HK-2 (cell line): ENCODE data around the gene KRT35.

Experiments used
- DNase-seq: peaks from one replicate; pipeline ENCODE4 v3.0.0-alpha.2; 2018; ENCODE audit not compliant: unreplicated experiment

Gene KRT35

DNA sequence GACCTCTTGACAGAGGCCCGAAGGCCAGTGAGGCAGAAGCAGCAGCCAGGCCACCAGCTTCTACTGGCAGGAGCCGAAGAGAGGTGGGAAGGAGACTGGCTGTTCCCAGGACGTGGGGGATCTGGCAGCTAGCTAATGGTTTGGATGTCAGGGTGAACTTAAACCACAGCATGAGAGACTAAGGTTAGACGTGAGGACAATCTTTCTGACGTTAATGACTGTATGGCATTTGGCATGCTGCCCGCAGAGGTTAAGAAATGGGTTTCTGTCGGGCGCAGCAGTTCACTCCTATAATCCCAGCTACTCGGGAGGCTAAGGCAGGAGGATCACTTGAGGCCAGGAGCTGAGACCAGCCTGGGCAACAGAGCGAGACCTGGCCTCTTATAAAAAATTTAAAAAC is 30.8 kb upstream of the KRT35 start:
- no peak for DNase-seq

GRCh38 chr17:41511116-41511515 is 30.2 kb upstream of the KRT35 start:
- DNase-seq = no peak

GRCh38 chr17:41510251-41511065 is 29.5 kb upstream of the KRT35 start:
- DNase-seq = no peak

GRCh38 chr17:41507315-41507880 is 26.4 kb upstream of the KRT35 start:
- no peak for DNase-seq

DNA sequence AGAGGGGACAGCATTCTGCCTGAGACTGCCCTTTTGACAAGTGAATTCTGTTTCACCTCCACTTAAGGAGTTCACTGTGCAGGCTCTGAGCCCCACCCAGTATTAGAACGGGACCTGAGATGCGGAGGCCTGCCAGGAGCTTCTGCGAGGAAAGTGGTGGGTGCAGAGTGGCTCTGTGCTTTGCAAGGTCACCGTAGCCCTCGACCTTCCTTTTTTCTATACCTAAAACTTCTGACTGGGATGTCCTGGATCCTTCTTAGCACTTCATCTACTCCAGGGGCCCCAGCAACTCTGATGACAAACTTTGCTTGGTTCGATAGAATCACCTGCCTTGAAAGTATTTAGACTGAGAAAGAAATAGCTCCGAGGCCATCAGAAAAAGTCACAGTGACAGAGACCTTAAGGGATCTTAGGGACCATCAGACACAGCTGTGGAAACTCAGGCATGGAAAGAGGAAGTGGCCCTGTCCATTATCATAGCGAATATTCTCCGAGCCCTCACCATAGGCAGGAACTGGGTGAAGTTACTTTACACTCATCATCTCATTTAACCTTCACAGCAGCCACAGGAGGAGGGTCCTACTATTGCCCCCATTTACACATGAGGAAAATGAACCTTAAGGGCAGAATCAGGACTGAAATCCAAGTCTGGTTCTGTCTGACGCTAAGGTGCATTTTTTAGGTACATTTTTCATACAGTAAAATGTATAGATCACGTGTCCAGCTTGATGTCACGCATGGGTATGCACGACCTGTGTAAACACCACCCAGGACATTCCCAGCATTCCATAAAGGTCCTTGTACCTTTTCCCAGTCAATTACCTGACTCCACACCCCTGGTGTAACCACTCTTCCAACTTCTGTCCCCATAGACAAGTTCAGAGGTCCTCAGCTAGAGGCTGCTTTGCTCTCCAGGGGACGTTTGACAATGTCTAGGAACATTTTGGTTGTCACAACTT is 25.1 kb upstream of the KRT35 start:
- no peak for DNase-seq

DNA sequence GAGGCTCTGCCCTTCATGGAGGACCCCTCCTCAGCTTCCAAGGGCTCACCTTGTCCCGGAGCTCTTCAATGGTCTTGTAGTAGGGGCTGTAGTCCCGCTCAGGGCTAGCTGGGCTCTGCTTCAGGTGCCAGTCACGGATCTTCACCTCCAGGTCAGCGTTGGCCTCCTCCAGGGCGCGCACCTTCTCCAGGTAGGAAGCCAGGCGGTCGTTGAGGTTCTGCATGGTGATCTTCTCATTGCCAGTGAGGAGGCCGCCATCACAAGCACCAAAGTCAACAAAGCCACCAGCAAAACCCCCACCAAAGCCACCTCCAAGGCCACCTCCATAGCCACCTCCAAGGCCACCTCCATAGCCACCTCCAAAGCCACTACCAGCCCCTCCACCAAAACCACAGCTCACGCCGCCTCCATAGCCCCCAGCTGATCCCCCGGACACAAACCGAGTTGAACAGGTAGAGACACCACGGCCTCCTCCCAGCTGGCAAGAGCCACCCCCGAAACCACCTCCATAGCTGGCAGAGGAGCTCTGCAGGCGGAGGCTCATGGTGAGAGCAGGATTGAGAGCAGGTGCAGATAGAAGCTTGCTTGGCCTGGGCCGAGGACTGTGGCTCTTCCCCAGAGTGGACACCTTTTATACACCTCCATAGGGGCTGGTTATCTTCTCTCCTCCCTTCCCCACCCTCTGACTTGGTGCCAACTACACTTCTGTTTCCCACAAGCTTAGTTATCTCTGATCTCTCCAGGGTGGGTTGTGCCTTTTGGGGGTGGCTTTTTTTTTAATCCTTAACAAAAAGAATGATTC is 24.3 kb upstream of the KRT35 start, which contains the start of gene KRT13:
KRT13 (minus strand) TSS at position 606 of the 802 bp plus-strand sequence; CDS start at position 544, 62 bp downstream.
- no peak for DNase-seq

DNA sequence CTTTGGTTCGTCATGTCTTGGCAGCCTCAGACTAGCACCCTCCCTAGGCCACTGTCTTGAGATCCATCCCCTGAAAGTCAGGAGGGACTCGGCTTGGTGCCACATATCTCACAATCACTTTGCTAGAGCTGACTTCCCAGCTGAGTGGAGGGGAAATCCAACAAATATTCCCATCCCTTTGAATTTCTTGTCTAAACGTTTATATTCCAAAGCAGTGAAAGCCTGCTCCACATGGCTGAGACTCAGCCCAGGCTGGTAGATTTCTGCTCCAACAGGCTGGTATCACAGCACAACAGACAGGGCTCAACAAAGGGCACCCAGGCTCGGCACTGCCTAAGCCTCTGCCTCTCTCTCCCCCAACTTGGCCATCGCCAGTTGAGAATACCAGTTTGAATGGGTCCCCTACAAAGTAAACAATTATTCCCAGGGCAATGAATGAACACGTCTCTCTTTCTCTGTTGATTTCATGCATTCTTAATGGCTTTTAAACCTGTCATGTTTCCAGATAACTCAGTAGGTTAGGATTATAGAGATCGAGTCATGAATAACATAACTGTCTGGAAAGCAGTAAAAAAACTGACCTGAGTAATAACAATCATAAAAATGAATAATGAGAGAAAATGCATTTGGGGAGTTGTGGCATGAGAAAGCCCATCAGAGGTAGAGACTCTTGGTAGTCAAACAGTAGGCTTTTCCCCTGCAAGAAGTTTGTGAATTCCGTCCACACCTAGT is 23.5 kb upstream of the KRT35 start:
- DNase-seq = no peak

DNA sequence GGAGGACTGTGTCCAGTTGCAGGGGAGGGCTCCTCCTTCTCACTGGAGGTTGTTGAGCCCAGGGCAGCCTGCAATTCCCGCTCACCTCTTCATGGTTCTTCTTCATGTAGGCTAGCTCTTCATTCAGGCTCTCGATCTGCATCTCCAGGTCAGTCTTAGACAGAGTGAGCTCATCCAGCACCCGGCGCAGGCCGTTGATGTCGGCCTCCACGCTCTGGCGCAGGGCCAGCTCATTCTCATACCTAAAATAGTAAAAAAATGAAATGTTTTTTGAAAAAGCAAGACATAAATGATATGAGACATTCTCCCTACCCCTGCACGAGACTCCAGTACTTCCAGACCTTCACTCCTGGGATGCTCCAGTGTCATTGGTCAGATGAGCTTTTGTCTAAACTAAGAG is 22.3 kb upstream of the KRT35 start:
- DNase-seq = no peak

GRCh38 chr17:41500131-41500911 is 19.4 kb upstream of the KRT35 start:
- DNase-seq = peak; percentile 71

DNA sequence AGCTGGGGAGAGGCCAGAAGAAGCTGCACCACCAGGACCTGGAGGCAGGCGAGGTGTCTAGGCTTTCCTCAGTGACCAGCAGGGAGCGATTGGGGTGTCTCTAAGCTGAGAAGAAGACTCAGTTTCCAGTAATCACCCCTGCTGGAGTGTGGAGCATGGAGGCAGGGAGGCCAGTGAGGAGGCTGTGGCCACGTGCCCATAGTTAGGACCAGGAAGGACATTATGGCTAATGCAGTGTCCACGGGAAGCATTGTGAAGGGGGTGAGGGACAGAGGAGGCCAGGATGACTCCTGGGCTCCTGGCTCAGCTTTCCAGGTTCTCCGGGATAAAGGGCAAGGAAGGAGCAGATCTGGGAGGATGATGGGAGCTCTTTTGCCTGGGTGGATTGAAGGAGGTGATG is 18.8 kb upstream of the KRT35 start:
- no peak for DNase-seq

DNA sequence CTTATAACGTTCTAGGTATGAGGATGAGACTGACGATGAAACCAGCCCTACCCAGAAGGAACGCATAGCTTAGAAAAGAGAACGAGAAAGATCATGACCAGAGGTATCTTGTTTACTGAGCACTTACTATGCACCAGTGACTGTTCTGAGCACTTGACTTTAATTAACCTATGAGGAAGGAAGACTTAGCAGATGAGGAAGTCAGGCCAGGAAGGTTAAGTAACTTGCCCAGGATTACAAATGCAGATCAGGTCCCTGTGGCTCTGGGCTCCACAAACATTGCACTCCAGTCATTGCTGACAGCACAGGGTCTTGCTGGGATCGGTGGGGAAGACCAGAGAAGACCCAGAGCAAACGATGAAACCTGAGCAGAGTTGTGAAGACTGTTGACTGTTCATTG is 17.3 kb upstream of the KRT35 start:
- DNase-seq = no peak

- DNase-seq = peak; percentile 82
These were observed 16.0 kb upstream of the KRT35 start for GRCh38 chr17:41496803-41497484.

DNA sequence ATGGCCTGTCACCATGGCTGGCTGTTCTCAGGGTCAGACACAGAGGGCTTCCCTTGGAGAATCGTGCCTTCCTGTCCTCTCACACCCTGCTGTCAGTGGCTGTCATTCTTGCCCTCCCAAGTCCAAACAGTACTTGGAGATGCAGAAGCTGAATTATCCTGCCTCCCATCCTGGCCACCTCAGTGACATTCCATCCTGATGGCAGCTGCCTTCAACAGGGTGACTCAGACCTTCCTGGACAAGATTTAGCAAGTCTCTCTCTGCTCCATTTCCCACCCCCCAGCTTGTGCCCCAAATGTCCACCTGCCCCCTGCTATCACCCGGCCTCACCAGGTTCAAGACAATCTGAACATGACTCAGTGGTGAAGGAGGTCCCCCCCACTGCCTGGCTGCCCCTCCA is 13.6 kb upstream of the KRT35 start:
- DNase-seq = peak; percentile 24

DNA sequence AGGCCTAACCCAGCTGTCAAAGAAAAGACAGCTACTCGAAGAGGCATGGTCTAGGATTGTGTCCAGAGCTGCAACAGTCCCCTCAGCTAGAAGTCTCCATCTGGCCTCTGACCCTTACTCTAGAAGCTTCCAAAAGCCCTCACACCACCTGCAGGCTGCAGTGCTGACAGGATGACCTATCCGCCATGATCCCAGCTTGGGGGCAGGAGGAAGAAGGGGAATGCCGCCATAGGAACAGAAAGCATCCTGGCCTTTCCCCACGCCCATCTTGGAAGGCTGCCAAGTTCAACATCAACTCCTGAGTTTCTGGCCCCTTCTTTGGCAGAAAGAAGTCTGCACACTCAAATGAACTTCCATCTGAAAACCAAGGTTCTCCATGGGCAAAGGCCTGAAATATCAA is 11.8 kb upstream of the KRT35 start:
- no peak for DNase-seq

DNA sequence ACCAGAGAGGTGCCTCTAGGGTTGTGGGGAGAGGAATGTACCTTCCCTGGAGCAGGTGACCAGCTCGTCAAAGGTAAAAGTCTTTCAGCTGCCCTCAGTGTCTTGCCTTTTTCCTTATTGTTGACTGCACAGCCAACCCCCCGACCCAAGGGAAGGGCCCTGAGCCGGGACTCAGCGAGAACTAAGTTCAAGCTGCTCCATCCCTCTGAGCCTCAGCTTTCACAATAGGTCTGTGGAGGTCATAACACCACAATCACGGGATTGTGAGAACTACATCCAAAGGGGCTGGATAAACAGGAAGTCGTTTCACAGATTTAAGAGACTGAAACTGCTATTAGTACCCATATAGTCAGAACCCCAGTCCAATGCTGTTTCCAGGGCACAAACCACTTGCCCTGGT is 11.4 kb upstream of the KRT35 start:
- no peak for DNase-seq

- DNase-seq = no peak
These were observed 10.5 kb upstream of the KRT35 start for GRCh38 chr17:41491476-41491875.

GRCh38 chr17:41490000-41490990 is 9.3 kb upstream of the KRT35 start:
- no peak for DNase-seq

DNA sequence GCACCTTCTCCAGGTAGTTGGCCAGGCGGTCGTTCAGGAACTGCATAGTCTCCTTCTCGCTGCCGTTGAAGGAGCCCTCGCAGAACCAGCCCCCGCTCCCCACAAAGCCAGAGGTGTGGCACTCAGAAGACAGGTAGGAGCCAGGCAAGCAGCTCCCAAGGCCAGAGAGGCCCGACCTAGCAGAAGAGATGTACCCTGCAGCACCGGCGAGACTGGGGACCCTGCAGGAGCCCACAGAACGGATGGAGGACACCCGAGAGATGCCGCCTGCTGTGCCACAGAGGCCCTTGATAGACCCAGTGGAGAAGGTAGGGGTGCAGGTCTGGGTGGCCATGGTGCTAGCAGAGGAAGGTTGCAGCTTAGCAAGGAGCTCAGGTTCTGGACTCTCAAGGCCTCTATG is 8.6 kb upstream of the KRT35 start, which contains the start of gene KRT36:
KRT36 (minus strand) TSS at position 380 of the 400 bp plus-strand sequence; CDS start at position 334, 46 bp downstream.
- no peak for DNase-seq
